Measurements from ENCODE around the gene HTRA1.

HTRA1 gene

DNA sequence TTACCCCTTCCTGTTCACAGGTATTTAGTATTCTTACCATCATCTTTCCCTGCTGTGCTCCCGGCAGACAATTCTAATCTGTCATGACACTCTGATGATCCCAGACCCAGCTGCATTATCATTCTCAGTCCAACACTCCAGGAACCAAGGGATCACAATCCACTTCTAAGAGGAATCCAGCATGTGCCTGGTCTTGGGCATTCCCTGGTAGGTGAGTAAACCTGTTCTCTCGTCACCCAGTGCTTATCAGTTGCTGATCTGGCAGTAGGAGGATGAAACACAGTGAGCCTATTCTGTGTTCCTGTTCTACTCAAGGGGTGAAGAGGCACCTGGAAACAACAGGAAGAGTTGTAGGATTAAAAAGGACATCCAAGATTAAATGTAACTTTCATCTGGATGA is 97.9 kb downstream of the HTRA1 start:
- no peak overlapping the region for H3K4me3 ChIP-seq (ENCODE audit: low read depth, low read length)
- no peaks in the 10 kb centered on the region for H3K36me3 ChIP-seq (replicated peaks)
- H3K27ac ChIP-seq, result no peak overlapping the region
- H3K27me3 ChIP-seq (replicated peaks), result peaks cover 5% of the 10 kb centered on the region
- DNase-seq, result no peak
- TF ChIP-seq, protein P1, sequence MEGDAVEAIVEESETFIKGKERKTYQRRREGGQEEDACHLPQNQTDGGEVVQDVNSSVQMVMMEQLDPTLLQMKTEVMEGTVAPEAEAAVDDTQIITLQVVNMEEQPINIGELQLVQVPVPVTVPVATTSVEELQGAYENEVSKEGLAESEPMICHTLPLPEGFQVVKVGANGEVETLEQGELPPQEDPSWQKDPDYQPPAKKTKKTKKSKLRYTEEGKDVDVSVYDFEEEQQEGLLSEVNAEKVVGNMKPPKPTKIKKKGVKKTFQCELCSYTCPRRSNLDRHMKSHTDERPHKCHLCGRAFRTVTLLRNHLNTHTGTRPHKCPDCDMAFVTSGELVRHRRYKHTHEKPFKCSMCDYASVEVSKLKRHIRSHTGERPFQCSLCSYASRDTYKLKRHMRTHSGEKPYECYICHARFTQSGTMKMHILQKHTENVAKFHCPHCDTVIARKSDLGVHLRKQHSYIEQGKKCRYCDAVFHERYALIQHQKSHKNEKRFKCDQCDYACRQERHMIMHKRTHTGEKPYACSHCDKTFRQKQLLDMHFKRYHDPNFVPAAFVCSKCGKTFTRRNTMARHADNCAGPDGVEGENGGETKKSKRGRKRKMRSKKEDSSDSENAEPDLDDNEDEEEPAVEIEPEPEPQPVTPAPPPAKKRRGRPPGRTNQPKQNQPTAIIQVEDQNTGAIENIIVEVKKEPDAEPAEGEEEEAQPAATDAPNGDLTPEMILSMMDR (IDR thresholded peaks at IDR 0.05; ENCODE audit: low read depth, low read length, missing control alignments), result no peak
- in situ Hi-C loops (cut with HindIII; ENCODE audit: low pct_ligation_motif_present, low sequenced_read_pairs), result no loop called here

DNA sequence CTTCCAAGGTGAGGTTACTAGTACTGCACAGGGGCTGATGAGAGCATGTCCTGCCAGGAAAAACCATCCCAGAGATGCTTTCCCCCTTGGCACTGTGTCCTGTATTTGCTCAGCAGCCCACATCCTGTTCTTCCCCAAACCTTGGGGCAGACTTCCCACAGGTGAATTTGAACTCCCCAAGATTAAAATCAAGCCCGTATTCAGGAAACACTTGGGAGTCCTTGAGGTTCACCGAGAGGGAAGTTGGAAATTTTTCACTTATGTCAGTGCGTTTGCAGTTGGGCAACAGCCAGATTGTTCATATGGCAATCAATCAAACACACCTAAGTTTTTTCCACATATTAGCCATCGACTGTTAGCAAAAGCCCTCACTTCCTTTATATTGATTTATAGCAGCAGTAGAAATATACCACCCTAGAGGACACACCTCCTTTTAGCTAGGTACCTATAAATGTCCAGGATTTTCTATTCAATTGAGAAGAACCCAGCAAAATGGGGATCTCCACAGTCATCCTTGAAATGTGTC is 99.0 kb downstream of the HTRA1 start, which contains the start of gene DMBT1:
DMBT1 (plus strand) TSS at position 476 of the 526 bp plus-strand sequence; CDS start at position 493, 17 bp downstream.
- Histone ChIP-seq H3K4me3 (ENCODE audit: low read depth, low read length) (no peak within 1 kb of the TSS), H3K27me3 (replicated peaks) (peaks cover 5% of the 10 kb centered on the region), H3K36me3 (replicated peaks) (no peaks in the 10 kb centered on the region), H3K27ac (no peak within 1 kb of the TSS)
- in situ Hi-C loops (cut with HindIII; ENCODE audit: low pct_ligation_motif_present, low sequenced_read_pairs), result no loop called here
- DNase-seq, result no peak
- TF ChIP-seq, protein P1 (IDR thresholded peaks at IDR 0.05; ENCODE audit: low read depth, low read length, missing control alignments), result no peak

DNA sequence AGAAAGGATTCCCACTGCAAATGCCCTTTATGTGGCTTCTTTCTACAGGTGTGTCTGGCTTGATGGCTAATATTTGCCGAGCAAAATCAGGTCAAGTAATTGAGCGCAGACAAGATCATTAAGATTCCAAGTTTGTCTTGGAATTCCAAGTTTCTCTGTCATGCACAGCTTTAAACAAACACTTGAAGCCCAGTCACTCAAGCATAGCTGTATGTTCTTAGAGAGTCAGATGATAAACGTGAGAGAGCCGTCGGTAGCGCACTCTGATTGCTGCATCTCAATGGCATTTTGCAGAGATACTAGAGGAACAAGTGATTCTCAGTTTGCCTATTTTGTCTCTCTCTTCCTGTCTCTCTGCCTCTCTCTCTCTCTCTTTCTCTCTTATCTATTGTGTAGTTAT is 99.9 kb downstream of the HTRA1 start:
- Histone ChIP-seq H3K36me3 (replicated peaks) (no peaks in the 10 kb centered on the region), H3K27ac (no peak overlapping the region), H3K27me3 (replicated peaks) (peaks cover 5% of the 10 kb centered on the region), H3K4me3 (ENCODE audit: low read depth, low read length) (no peak overlapping the region)
- in situ Hi-C loops (cut with HindIII; ENCODE audit: low pct_ligation_motif_present, low sequenced_read_pairs), result no loop called here
- DNase-seq, result no peak
- TF ChIP-seq, protein P1 (IDR thresholded peaks at IDR 0.05; ENCODE audit: low read depth, low read length, missing control alignments), result no peak

DNA sequence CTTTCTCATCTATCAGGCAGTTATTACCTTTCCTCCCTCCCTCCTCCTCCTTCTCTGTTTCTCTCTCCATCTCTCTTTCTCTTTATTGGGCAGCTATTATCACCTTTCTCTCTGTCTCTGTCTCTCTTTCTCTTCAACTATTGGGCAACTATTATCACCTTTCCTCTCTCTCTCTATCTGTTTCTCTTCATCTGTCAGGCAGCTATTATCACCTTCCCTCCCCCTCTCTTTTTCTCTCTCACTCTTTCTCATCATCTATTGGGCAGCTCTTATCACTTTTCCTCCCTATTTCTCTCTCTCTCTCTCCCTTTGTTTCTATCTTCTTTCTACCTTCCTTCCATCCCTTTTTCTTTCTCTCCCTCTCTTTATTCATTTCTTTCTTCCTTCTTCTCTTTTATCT is 100.4 kb downstream of the HTRA1 start:
- in situ Hi-C loops (cut with HindIII; ENCODE audit: low pct_ligation_motif_present, low sequenced_read_pairs), result no loop called here
- no peak overlapping the region for H3K4me3 ChIP-seq (ENCODE audit: low read depth, low read length)
- peaks cover 5% of the 10 kb centered on the region for H3K27me3 ChIP-seq (replicated peaks)
- DNase-seq, result no peak
- no peaks in the 10 kb centered on the region for H3K36me3 ChIP-seq (replicated peaks)
- H3K27ac ChIP-seq, result no peak overlapping the region
- TF ChIP-seq, protein P1 (IDR thresholded peaks at IDR 0.05; ENCODE audit: low read depth, low read length, missing control alignments), result no peak

All from brain microvascular endothelial cell (primary cell).